GM12873 (cell line): ENCODE data around the gene STAMBPL1.

ENCODE experiments used
- CTCF ChIP-seq: IDR thresholded peaks from 2 replicates; pipeline ENCODE4 v1.5.1; 2012; ENCODE audit warnings: low read depth, mild to moderate bottlenecking, moderate library complexity, low read length, control low read depth; ENCODE audit not compliant: insufficient read depth; ENCODE audit errors: missing control alignments

STAMBPL1 gene

GRCh38 chr10:88968391-88968790 is 88.3 kb downstream of the STAMBPL1 start:
- TF ChIP-seq CTCF = no peak

GRCh38 chr10:88971221-88972061 is 91.4 kb downstream of the STAMBPL1 start:
- TF ChIP-seq CTCF = no peak
